ENCODE results near the gene ERVH48-1.

Gene ERVH48-1

GRCh38 chr21:42906233-42906632 lies 19.2 kb downstream of the ERVH48-1 start:
- no peak for DNase-seq (ENCODE audit: low spot score)
- in situ Hi-C loops (cut with MboI; ENCODE audit: low sequenced_read_pairs, unreplicated experiment): no loop called here
- no peak for TF ChIP-seq CTCF (IDR thresholded peaks at IDR 0.05; ENCODE audit: borderline replicate concordance, control extremely low read depth, extremely low read depth, insufficient read depth, missing control alignments)

- in situ Hi-C loops (cut with MboI; ENCODE audit: low sequenced_read_pairs, unreplicated experiment): no loop called here
- no peak for DNase-seq (ENCODE audit: low spot score)
- TF ChIP-seq CTCF (IDR thresholded peaks at IDR 0.05; ENCODE audit: borderline replicate concordance, control extremely low read depth, extremely low read depth, insufficient read depth, missing control alignments): no peak
Measured at GRCh38 chr21:42905195-42905594, 20.2 kb downstream of the ERVH48-1 start.

GRCh38 chr21:42903817-42904216 lies 21.6 kb downstream of the ERVH48-1 start:
- no peak for DNase-seq (ENCODE audit: low spot score)
- in situ Hi-C loops (cut with MboI; ENCODE audit: low sequenced_read_pairs, unreplicated experiment): no loop called here
- TF ChIP-seq CTCF (IDR thresholded peaks at IDR 0.05; ENCODE audit: borderline replicate concordance, control extremely low read depth, extremely low read depth, insufficient read depth, missing control alignments): no peak

- in situ Hi-C loops (cut with MboI; ENCODE audit: low sequenced_read_pairs, unreplicated experiment): no loop called here
- no peak for TF ChIP-seq CTCF (IDR thresholded peaks at IDR 0.05; ENCODE audit: borderline replicate concordance, control extremely low read depth, extremely low read depth, insufficient read depth, missing control alignments)
- DNase-seq (ENCODE audit: low spot score): no peak
Measured at GRCh38 chr21:42900446-42900845, 25.0 kb downstream of the ERVH48-1 start.

GRCh38 chr21:42892931-42893755 lies 32.3 kb downstream of the ERVH48-1 start, which contains the start of gene NDUFV3:
Gene NDUFV3 (plus strand): TSS chr21:42893309. CDS start chr21:42893334, 25 bp downstream.
- DNase-seq (ENCODE audit: low spot score): peak; percentile 100
- no peak for TF ChIP-seq CTCF (IDR thresholded peaks at IDR 0.05; ENCODE audit: borderline replicate concordance, control extremely low read depth, extremely low read depth, insufficient read depth, missing control alignments)
- in situ Hi-C loops (cut with MboI; ENCODE audit: low sequenced_read_pairs, unreplicated experiment): no loop called here

GRCh38 chr21:42892582-42892930 lies 32.9 kb downstream of the ERVH48-1 start:
- DNase-seq (ENCODE audit: low spot score): no peak
- in situ Hi-C loops (cut with MboI; ENCODE audit: low sequenced_read_pairs, unreplicated experiment): no loop called here
- TF ChIP-seq CTCF (IDR thresholded peaks at IDR 0.05; ENCODE audit: borderline replicate concordance, control extremely low read depth, extremely low read depth, insufficient read depth, missing control alignments): no peak

Measured in GM13976 (cell line).